H1 (cell line): ENCODE measurements around the gene CFAP92. TPM values are rescaled to one million over a fixed set of nuclear protein-coding genes. Genes with fewer than 3 reads are reported as not detected.

Experiments used
- JUND ChIP-seq: IDR thresholded peaks from 2 replicates; pipeline ENCODE4 v1.6.1; 2011; ENCODE audit warnings: mild to moderate bottlenecking, improper control_type of control experiment, low read length
- YY1 ChIP-seq: IDR thresholded peaks from 2 replicates; pipeline ENCODE4 v1.6.1; 2011; ENCODE audit warnings: low read depth, mild to moderate bottlenecking, low read length
- polyA plus RNA-seq, 7 experiments: library from polyadenylated mRNA; depleted of rRNA in 3 of 7; stranded (reverse) in 5 of 7; unstranded in 2 of 7; fragments of >200 nt in 5 of 7; fragments of 200-250 nt in 2 of 7; gene quantifications; 1 replicate in 5 of 7; 2 replicates in 1 of 7; 4 replicates in 1 of 7; pipeline versions ENCODE4 v1.2.1 to v1.2.3, GENCODE V29; 2011 to 2013; ENCODE audit warnings: missing spikeins in 2 of 7, mixed read lengths in 2 of 7
- total RNA-seq: library from RNA; stranded (reverse); fragmentation: NEBNext Ultra II Directional; extraction: Animal tissue kit (Norgen Biotek cat#: 25700); gene quantifications from 2 replicates; pipeline ENCODE4 v1.2.1, GENCODE V29; 2021

The CFAP92 gene
- total and polyA plus RNA-seq, 2 of the 8 experiments (the other 6 are each of a cell fraction or from before 2014, with no cell fraction given) = 0.77 to 2.0 TPM

DNA sequence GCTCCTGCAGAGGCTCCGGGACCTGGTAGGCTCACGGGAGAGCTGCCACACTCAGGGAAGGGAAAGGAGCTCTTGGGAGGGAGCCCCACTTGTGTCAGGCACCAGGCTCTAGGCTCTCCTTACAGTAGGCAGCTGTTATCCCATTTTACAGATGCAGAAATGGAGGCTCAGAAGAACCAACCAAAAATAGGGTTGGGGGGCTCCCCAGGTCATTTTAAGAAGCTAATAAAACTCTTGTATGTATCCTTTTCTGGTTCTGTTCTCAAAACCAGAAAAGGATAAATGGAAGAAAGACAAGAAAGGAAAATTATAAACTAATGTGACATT, 43.2 kb upstream of the CFAP92 start (continued):
- TF ChIP-seq JUND (no peak), YY1 (no peak)
